WTC11 (cell line): ENCODE data around the gene TESK2. TPM values are rescaled to one million over a fixed set of nuclear protein-coding genes. Genes with fewer than 3 reads are reported as not detected.

Source experiments
- ATAC-seq: fragments of 200-7000 bp; cut with Tn5 transposase; 2 replicates; pipeline ENCODE4 v1.10.0; 2021; ENCODE audit warnings: mild to moderate bottlenecking, moderate library complexity
- CTCF ChIA-PET: fragments of 300-600 bp; sonication (Branson Sonifier 250); formaldehyde crosslinking; loops from one replicate; lab custom pipeline; 2021; ENCODE audit warnings: antibody characterized with exemption; lab: Charles Lee
- POLR2A ChIA-PET: fragments of 350-600 bp; sonication (Branson Sonifier 250); formaldehyde crosslinking; loops from one replicate; lab custom pipeline; 2021; ENCODE audit warnings: antibody characterized with exemption; lab: Charles Lee
- DNase-seq: peaks from one replicate; pipeline ENCODE4 v3.0.0; 2021; ENCODE audit warnings: low spot score
- H3K27ac Mint-ChIP-seq: 2 replicates; pipeline ENCODE4 v1.8.0; 2021; ENCODE audit warnings: mixed read lengths
- H3K27me3 Mint-ChIP-seq: 2 replicates; pipeline ENCODE4 v1.8.0; 2021; ENCODE audit warnings: low read depth, mild to moderate bottlenecking, moderate library complexity, mixed read lengths
- H3K36me3 Mint-ChIP-seq: 2 replicates; pipeline ENCODE4 v1.8.0; 2021; ENCODE audit warnings: mixed read lengths
- H3K4me1 Mint-ChIP-seq: 2 replicates; pipeline ENCODE4 v1.8.0; 2022; ENCODE audit warnings: mixed read lengths
- H3K4me3 Mint-ChIP-seq: 2 replicates; pipeline ENCODE4 v1.8.0; 2021; ENCODE audit warnings: mild to moderate bottlenecking, moderate library complexity, mixed read lengths
- H3K9me3 Mint-ChIP-seq: 2 replicates; pipeline ENCODE4 v1.8.0; 2021; ENCODE audit warnings: mixed read lengths
- ATF1 ChIP-seq: sonication (generic); formaldehyde crosslinking; IDR thresholded peaks from 2 replicates; pipeline ENCODE4 v1.8.1; 2023; ENCODE audit warnings: mild to moderate bottlenecking, moderate library complexity, missing genetic modification reagents
- CREM ChIP-seq: sonication (generic); formaldehyde crosslinking; IDR thresholded peaks from 2 replicates; pipeline ENCODE4 v1.8.1; 2022; ENCODE audit warnings: mild to moderate bottlenecking, missing genetic modification reagents, moderate library complexity
- ELF4 ChIP-seq: sonication (generic); formaldehyde crosslinking; IDR thresholded peaks from 2 replicates; pipeline ENCODE4 v1.8.1; 2022; ENCODE audit warnings: low read depth, mild to moderate bottlenecking, moderate library complexity, missing genetic modification reagents
- FOXK1 ChIP-seq: sonication (generic); formaldehyde crosslinking; IDR thresholded peaks from 2 replicates; pipeline ENCODE4 v1.8.0; 2022; ENCODE audit warnings: mild to moderate bottlenecking, moderate library complexity, missing genetic modification reagents
- GABPB1 ChIP-seq: sonication (generic); formaldehyde crosslinking; IDR thresholded peaks from 2 replicates; pipeline ENCODE4 v1.8.1; 2023; ENCODE audit warnings: mild to moderate bottlenecking, missing genetic modification reagents
- IRF1 ChIP-seq: sonication (generic); formaldehyde crosslinking; IDR thresholded peaks from 2 replicates; pipeline ENCODE4 v1.8.0; 2023; ENCODE audit warnings: missing genetic modification reagents
- JAZF1 ChIP-seq: fragments of 250-450 bp; sonication (Bioruptor Pico); IDR thresholded peaks from 2 replicates; pipeline ENCODE4 v1.9.0; 2021; ENCODE audit warnings: moderate library complexity, mild to moderate bottlenecking, inconsistent platforms
- MLX ChIP-seq: sonication (generic); formaldehyde crosslinking; IDR thresholded peaks from 2 replicates; pipeline ENCODE4 v1.8.1; 2023; ENCODE audit warnings: mild to moderate bottlenecking, missing genetic modification reagents, moderate library complexity
- OVOL2 ChIP-seq: fragments of 250-450 bp; sonication (Bioruptor Pico); IDR thresholded peaks from 2 replicates; pipeline ENCODE4 v1.9.0; 2021; ENCODE audit warnings: mild to moderate bottlenecking, borderline replicate concordance
- SOX15 ChIP-seq: fragments of 250-450 bp; sonication (Bioruptor Pico); IDR thresholded peaks from 2 replicates; pipeline ENCODE4 v1.9.0; 2021; ENCODE audit warnings: mild to moderate bottlenecking
- ZMAT4 ChIP-seq: fragments of 250-450 bp; sonication (Bioruptor Pico); IDR thresholded peaks from 2 replicates; pipeline ENCODE4 v1.9.0; 2021; ENCODE audit warnings: mild to moderate bottlenecking
- ZNF121 ChIP-seq: sonication (generic); formaldehyde crosslinking; IDR thresholded peaks from 2 replicates; pipeline ENCODE4 v1.8.0; 2023; ENCODE audit warnings: missing genetic modification reagents
- ZNF219 ChIP-seq: sonication (generic); formaldehyde crosslinking; IDR thresholded peaks from 2 replicates; pipeline ENCODE4 v1.8.0; 2023; ENCODE audit warnings: missing genetic modification reagents, mild to moderate bottlenecking, borderline replicate concordance
- ZNF232 ChIP-seq: sonication (generic); formaldehyde crosslinking; IDR thresholded peaks from 2 replicates; pipeline ENCODE4 v1.8.0; 2022; ENCODE audit warnings: mild to moderate bottlenecking, missing genetic modification reagents
- ZNF317 ChIP-seq: sonication (generic); formaldehyde crosslinking; IDR thresholded peaks from 2 replicates; pipeline ENCODE4 v1.8.1; 2023; ENCODE audit warnings: low read depth, mild to moderate bottlenecking, moderate library complexity, missing genetic modification reagents, borderline replicate concordance
- ZNF423 ChIP-seq: fragments of 250-450 bp; sonication (Bioruptor Pico); IDR thresholded peaks from 2 replicates; pipeline ENCODE4 v2.1.2; 2022; ENCODE audit warnings: mild to moderate bottlenecking, moderate library complexity
- ZNF532 ChIP-seq: fragments of 250-450 bp; sonication (Bioruptor Pico); IDR thresholded peaks from 2 replicates; pipeline ENCODE4 v1.9.0; 2021; ENCODE audit warnings: mild to moderate bottlenecking, borderline replicate concordance
- total RNA-seq: library from RNA; stranded (reverse); gene quantifications from 3 replicates; pipeline ENCODE4 v1.2.3, GENCODE V29; 2021
- TF ChIP-seq, protein P1 (sequence below): sonication (generic); formaldehyde crosslinking; IDR thresholded peaks from 2 replicates; pipeline ENCODE4 v1.8.0; 2022; ENCODE audit warnings: mild to moderate bottlenecking, missing genetic modification reagents
- TF ChIP-seq, protein P2 (sequence below): sonication (generic); formaldehyde crosslinking; IDR thresholded peaks from 2 replicates; pipeline ENCODE4 v1.8.0; 2022; ENCODE audit warnings: missing genetic modification reagents
- TF ChIP-seq, protein P3 (sequence below): sonication (generic); formaldehyde crosslinking; IDR thresholded peaks from 2 replicates; pipeline ENCODE4 v1.8.1; 2023; ENCODE audit warnings: mild to moderate bottlenecking, missing genetic modification reagents, borderline replicate concordance

The TESK2 gene
- total RNA-seq, 1 experiment from 2014 or later, result 13.3 TPM

- Mint-ChIP-seq H3K27ac (no peak overlapping the region), H3K4me3 (no peak overlapping the region), H3K36me3 (no peaks in the 10 kb centered on the region), H3K4me1 (no peaks in the 10 kb centered on the region), H3K27me3 (no peaks in the 10 kb centered on the region), H3K9me3 (no peaks in the 10 kb centered on the region)
- ChIA-PET POLR2A (no interaction called here), CTCF (no interaction called here)
- TF ChIP-seq ATF1 (CRISPR knock-in tag) (no peak), FOXK1 (CRISPR knock-in tag) (no peak)
- TF ChIP-seq, protein P1, sequence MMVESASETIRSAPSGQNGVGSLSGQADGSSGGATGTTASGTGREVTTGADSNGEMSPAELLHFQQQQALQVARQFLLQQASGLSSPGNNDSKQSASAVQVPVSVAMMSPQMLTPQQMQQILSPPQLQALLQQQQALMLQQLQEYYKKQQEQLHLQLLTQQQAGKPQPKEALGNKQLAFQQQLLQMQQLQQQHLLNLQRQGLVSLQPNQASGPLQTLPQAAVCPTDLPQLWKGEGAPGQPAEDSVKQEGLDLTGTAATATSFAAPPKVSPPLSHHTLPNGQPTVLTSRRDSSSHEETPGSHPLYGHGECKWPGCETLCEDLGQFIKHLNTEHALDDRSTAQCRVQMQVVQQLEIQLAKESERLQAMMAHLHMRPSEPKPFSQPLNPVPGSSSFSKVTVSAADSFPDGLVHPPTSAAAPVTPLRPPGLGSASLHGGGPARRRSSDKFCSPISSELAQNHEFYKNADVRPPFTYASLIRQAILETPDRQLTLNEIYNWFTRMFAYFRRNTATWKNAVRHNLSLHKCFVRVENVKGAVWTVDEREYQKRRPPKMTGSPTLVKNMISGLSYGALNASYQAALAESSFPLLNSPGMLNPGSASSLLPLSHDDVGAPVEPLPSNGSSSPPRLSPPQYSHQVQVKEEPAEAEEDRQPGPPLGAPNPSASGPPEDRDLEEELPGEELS (CRISPR knock-in tag), result no peak
- TF ChIP-seq, protein P2, sequence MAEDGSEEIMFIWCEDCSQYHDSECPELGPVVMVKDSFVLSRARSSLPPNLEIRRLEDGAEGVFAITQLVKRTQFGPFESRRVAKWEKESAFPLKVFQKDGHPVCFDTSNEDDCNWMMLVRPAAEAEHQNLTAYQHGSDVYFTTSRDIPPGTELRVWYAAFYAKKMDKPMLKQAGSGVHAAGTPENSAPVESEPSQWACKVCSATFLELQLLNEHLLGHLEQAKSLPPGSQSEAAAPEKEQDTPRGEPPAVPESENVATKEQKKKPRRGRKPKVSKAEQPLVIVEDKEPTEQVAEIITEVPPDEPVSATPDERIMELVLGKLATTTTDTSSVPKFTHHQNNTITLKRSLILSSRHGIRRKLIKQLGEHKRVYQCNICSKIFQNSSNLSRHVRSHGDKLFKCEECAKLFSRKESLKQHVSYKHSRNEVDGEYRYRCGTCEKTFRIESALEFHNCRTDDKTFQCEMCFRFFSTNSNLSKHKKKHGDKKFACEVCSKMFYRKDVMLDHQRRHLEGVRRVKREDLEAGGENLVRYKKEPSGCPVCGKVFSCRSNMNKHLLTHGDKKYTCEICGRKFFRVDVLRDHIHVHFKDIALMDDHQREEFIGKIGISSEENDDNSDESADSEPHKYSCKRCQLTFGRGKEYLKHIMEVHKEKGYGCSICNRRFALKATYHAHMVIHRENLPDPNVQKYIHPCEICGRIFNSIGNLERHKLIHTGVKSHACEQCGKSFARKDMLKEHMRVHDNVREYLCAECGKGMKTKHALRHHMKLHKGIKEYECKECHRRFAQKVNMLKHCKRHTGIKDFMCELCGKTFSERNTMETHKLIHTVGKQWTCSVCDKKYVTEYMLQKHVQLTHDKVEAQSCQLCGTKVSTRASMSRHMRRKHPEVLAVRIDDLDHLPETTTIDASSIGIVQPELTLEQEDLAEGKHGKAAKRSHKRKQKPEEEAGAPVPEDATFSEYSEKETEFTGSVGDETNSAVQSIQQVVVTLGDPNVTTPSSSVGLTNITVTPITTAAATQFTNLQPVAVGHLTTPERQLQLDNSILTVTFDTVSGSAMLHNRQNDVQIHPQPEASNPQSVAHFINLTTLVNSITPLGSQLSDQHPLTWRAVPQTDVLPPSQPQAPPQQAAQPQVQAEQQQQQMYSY (CRISPR knock-in tag), result no peak
- DNase-seq (no peak), ATAC-seq (no peak)
These were observed 104.7 kb downstream of the TESK2 start for GRCh38 chr1:45386219-45386618.

GRCh38 chr1:45385302-45385701 lies 105.7 kb downstream of the TESK2 start:
- no peak for DNase-seq
- POLR2A ChIA-PET, result no interaction called here
- Mint-ChIP-seq H3K27me3 (no peaks in the 10 kb centered on the region), H3K27ac (no peak overlapping the region), H3K4me1 (no peaks in the 10 kb centered on the region), H3K36me3 (no peaks in the 10 kb centered on the region), H3K4me3 (no peak overlapping the region), H3K9me3 (no peaks in the 10 kb centered on the region)
- no peak for ATAC-seq
- CTCF ChIA-PET, result interaction anchor here (0.6 to 1.6 kb wide), 2 partner anchors 66 to 108 kb away, joined by 3 read pairs; no protein-coding TSS in a partner anchor
- no peak for TF ChIP-seq JAZF1
- no peak for TF ChIP-seq OVOL2 (CRISPR knock-in tag)
- TF ChIP-seq ZMAT4, result no peak
- TF ChIP-seq ZNF423, result no peak
- TF ChIP-seq ELF4 (CRISPR knock-in tag), result no peak
- TF ChIP-seq ZNF232 (CRISPR knock-in tag), result no peak
- no peak for TF ChIP-seq SOX15 (CRISPR knock-in tag)
- TF ChIP-seq ZNF317 (CRISPR knock-in tag), result no peak
- no peak for TF ChIP-seq MLX (CRISPR knock-in tag)
- TF ChIP-seq GABPB1 (CRISPR knock-in tag), result no peak
- no peak for TF ChIP-seq ZNF532 (CRISPR knock-in tag)
- TF ChIP-seq IRF1, result no peak
- TF ChIP-seq ZNF121 (CRISPR knock-in tag), result no peak
- no peak for TF ChIP-seq CREM
- TF ChIP-seq, protein P3, sequence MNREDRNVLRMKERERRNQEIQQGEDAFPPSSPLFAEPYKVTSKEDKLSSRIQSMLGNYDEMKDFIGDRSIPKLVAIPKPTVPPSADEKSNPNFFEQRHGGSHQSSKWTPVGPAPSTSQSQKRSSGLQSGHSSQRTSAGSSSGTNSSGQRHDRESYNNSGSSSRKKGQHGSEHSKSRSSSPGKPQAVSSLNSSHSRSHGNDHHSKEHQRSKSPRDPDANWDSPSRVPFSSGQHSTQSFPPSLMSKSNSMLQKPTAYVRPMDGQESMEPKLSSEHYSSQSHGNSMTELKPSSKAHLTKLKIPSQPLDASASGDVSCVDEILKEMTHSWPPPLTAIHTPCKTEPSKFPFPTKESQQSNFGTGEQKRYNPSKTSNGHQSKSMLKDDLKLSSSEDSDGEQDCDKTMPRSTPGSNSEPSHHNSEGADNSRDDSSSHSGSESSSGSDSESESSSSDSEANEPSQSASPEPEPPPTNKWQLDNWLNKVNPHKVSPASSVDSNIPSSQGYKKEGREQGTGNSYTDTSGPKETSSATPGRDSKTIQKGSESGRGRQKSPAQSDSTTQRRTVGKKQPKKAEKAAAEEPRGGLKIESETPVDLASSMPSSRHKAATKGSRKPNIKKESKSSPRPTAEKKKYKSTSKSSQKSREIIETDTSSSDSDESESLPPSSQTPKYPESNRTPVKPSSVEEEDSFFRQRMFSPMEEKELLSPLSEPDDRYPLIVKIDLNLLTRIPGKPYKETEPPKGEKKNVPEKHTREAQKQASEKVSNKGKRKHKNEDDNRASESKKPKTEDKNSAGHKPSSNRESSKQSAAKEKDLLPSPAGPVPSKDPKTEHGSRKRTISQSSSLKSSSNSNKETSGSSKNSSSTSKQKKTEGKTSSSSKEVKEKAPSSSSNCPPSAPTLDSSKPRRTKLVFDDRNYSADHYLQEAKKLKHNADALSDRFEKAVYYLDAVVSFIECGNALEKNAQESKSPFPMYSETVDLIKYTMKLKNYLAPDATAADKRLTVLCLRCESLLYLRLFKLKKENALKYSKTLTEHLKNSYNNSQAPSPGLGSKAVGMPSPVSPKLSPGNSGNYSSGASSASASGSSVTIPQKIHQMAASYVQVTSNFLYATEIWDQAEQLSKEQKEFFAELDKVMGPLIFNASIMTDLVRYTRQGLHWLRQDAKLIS (CRISPR knock-in tag), result no peak
- TF ChIP-seq ZNF219 (CRISPR knock-in tag), result no peak
